ENCODE measurements around the gene ARHGAP31. TPM values are rescaled to one million over a fixed set of nuclear protein-coding genes. Genes with fewer than 3 reads are reported as not detected.

The ARHGAP31 gene
- total and polyA plus RNA-seq, 2 of the 8 experiments (the other 6 are each of a cell fraction or from before 2014, with no cell fraction given): 1.1 to 7.6 TPM

GRCh38 chr3:119376758-119377157, 82.6 kb downstream of the ARHGAP31 start:
- Histone ChIP-seq H3K56ac (replicated peaks; ENCODE audit: insufficient read length, low read depth, low read length) (no peak overlapping the region), H3K23me2 (ENCODE audit: low read depth, low read length) (no peaks in the 10 kb centered on the region), H2BK15ac (ENCODE audit: low read length) (no peak overlapping the region), H3K14ac (ENCODE audit: insufficient read length) (no peak overlapping the region), H2BK12ac (ENCODE audit: low read depth, low read length) (no peak overlapping the region), H3K9ac (replicated peaks in 1 of 4; ENCODE audit: extremely low read depth in 1 of 4, low read depth in 3 of 4, low read length in 3 of 4) (no peak overlapping the region), H3K4ac (replicated peaks; ENCODE audit: insufficient read length, low read depth, low read length) (no peak overlapping the region), H3K79me1 (ENCODE audit: low read depth, low read length) (no peaks in the 10 kb centered on the region), H4K8ac (ENCODE audit: extremely low read depth, insufficient read depth, low read length) (no peak overlapping the region), H2AK5ac (ENCODE audit: low read depth, low read length) (no peak overlapping the region), H2AFZ (ENCODE audit: low read length) (no peak overlapping the region), H3K18ac (ENCODE audit: extremely low read depth, low read length) (no peak overlapping the region), H3K36me3 (ENCODE audit: control insufficient read depth in 2 of 4, insufficient read depth in 4 of 4, low read length in 3 of 4) (no peaks in the 10 kb centered on the region), H4K5ac (ENCODE audit: insufficient read length, low read depth, low read length) (no peak overlapping the region), H4K20me1 (replicated peaks in 1 of 2; ENCODE audit: control insufficient read depth in 1 of 2, insufficient read depth in 2 of 2, low read length in 2 of 2) (no peaks in the 10 kb centered on the region), H2BK120ac (replicated peaks; ENCODE audit: low read depth, low read length) (no peak overlapping the region), H2BK5ac (ENCODE audit: low read depth, low read length) (no peak overlapping the region), H4K91ac (replicated peaks; ENCODE audit: insufficient read length, low read length) (no peak overlapping the region), H2BK20ac (ENCODE audit: low read length) (no peak overlapping the region), H3K4me2 (ENCODE audit: insufficient read depth in 1 of 2, low read depth in 2 of 2, low read length in 2 of 2) (no peak overlapping the region), H3K9me3 (ENCODE audit: insufficient read depth in 2 of 2, low read depth in 1 of 2, low read length in 1 of 2) (no peaks in the 10 kb centered on the region), H3K23ac (ENCODE audit: insufficient read length) (no peak overlapping the region), H3K4me3 (ENCODE audit: extremely low read depth in 1 of 4, insufficient read depth in 2 of 4, low read depth in 3 of 4, low read length in 4 of 4) (no peak overlapping the region), H3K27me3 (replicated peaks in 1 of 4; ENCODE audit: control insufficient read depth in 3 of 4, extremely low read depth in 1 of 4, insufficient read depth in 3 of 4, low read length in 3 of 4) (no peaks in the 10 kb centered on the region), H3K4me1 (replicated peaks in 1 of 4; ENCODE audit: control insufficient read depth in 3 of 4, insufficient read depth in 4 of 4, low read length in 3 of 4) (peaks cover 0 to 5% (median 0%) of the 10 kb centered on the region in 4 experiments; a peak in 1 of 7 replicates), H3K27ac (ENCODE audit: low read depth, low read length) (no peak overlapping the region), H3K79me2 (ENCODE audit: control insufficient read depth in 1 of 2, insufficient read depth in 2 of 2, low read length in 2 of 2) (no peaks in the 10 kb centered on the region)
- WGBS, 2 experiments (ENCODE audit: extremely low coverage in 1 of 2, insufficient coverage in 1 of 2, insufficient read length in 1 of 2, insufficient replicate concordance in 2 of 2, low coverage in 1 of 2, low lambda C conversion rate in 2 of 2, missing lambda C conversion rate in 1 of 2): 80% methylated on average over 1 of the region's 1 CpG; no CpG with 5 or more reads in 1 of the 2 experiments
- DNase-seq (ENCODE audit: low read depth in 1 of 2, low spot score in 2 of 2) (no peak), FAIRE-seq (no peak)
- no peak for TF ChIP-seq POLR2A (IDR thresholded peaks at IDR 0.05; ENCODE audit: control extremely low read depth in 1 of 2, low read depth in 2 of 2, low read length in 2 of 2)
- ChIA-PET CTCF (ENCODE audit: partially characterized antibody) (interaction anchor here (1.1 kb wide), 1 partner anchor 314 kb away, joined by 3 read pairs; no protein-coding TSS in a partner anchor), POLR2A (ENCODE audit: partially characterized antibody) (interaction anchor here (0.6 kb wide), 1 partner anchor 110 kb away, joined by 3 read pairs; no protein-coding TSS in a partner anchor)

Measured in H1 (cell line).